Panc1 (cell line): ENCODE data around the gene PDK4. TPM values are rescaled to one million over a fixed set of nuclear protein-coding genes. Genes with fewer than 3 reads are reported as not detected.

ENCODE experiments used
- ATAC-seq: fragments of 200-7000 bp; cut with Tn5 transposase; 2 replicates; pipeline ENCODE4 v1.9.1; 2020; ENCODE audit warnings: mild to moderate bottlenecking, moderate library complexity
- BruUV-seq: library from RNA; stranded (reverse); fragments of 400-500 nt; replicated peaks from 2 replicates; lab custom pipeline; 2021; lab: Mats Ljungman, UMichigan
- CTCF ChIA-PET: fragments of 300-600 bp; sonication (Branson Sonifier 250); formaldehyde crosslinking; loops from one replicate; lab custom pipeline; 2022; ENCODE audit warnings: antibody characterized with exemption; lab: Charles Lee
- POLR2A ChIA-PET: fragments of 300-600 bp; sonication (Branson Sonifier 250); formaldehyde crosslinking; loops from one replicate; lab custom pipeline; 2022; ENCODE audit warnings: antibody characterized with exemption; lab: Charles Lee
- DNase-seq: peaks from one replicate; pipeline ENCODE4 v3.0.0-alpha.2; 2010; ENCODE audit warnings: low read depth, low spot score
- H3K27ac ChIP-seq: 2 replicates; pipeline ENCODE4 v1.5.1; 2011; ENCODE audit warnings: mild to moderate bottlenecking, low read length, inconsistent platforms
- H3K27me3 ChIP-seq: fragments of 200-500 bp; sonication (Bioruptor generic); 2 replicates; pipeline ENCODE4 v1.6.0; 2014; ENCODE audit warnings: low read length, inconsistent platforms; ENCODE audit not compliant: control insufficient read depth, insufficient read depth
- H3K36me3 ChIP-seq: fragments of 200-500 bp; sonication (Bioruptor generic); 2 replicates; pipeline ENCODE4 v1.5.1; 2014; ENCODE audit warnings: inconsistent platforms, mild to moderate bottlenecking, low read length, moderate library complexity; ENCODE audit not compliant: control insufficient read depth, insufficient read depth
- H3K4me1 ChIP-seq: 2 replicates; pipeline ENCODE4 v1.5.1; 2011; ENCODE audit warnings: inconsistent platforms, mild to moderate bottlenecking, low read length, moderate library complexity; ENCODE audit not compliant: control insufficient read depth, insufficient read depth
- H3K4me3 ChIP-seq, 2 experiments: 2 replicates each; pipeline ENCODE4 v1.5.1; 2011 to 2012; ENCODE audit warnings: low read depth in 2 of 2, low read length in 2 of 2, mild to moderate bottlenecking in 2 of 2, inconsistent platforms in 1 of 2, moderate library complexity in 1 of 2
- H3K9me3 ChIP-seq: fragments of 200-500 bp; sonication (Bioruptor generic); 2 replicates; pipeline ENCODE4 v1.5.1; 2014; ENCODE audit warnings: low read depth, mild to moderate bottlenecking, inconsistent platforms, low read length, moderate library complexity; ENCODE audit not compliant: control insufficient read depth, insufficient read depth
- POLR2AphosphoS5 ChIP-seq: IDR thresholded peaks from 2 replicates; pipeline ENCODE4 v1.6.1; 2012; ENCODE audit warnings: mild to moderate bottlenecking, low read depth, low read length, moderate library complexity
- SIN3A ChIP-seq: IDR thresholded peaks from 2 replicates; pipeline ENCODE4 v1.6.1; 2012; ENCODE audit warnings: low read depth, mild to moderate bottlenecking, low read length, moderate library complexity, borderline replicate concordance; ENCODE audit not compliant: insufficient read depth
- TCF7L2 ChIP-seq: IDR thresholded peaks from 2 replicates; pipeline ENCODE4 v1.6.1; 2011; ENCODE audit warnings: mild to moderate bottlenecking, low read depth, low read length, inconsistent platforms
- in situ Hi-C: cut with HindIII; loops from 2 replicates; pipeline ENCODE4 v1.10.0; 2016; ENCODE audit warnings: low sequenced_read_pairs, low pct_unique_long_range_greater_than_20kb
- intact Hi-C: fragments of 100-400 bp; cut with micrococcal nuclease; formaldehyde crosslinking; loops from one replicate; pipeline ENCODE4 v1.10.0; 2022; ENCODE audit not compliant: unreplicated experiment
- total RNA-seq: library from RNA; stranded (reverse); gene quantifications from one replicate; pipeline ENCODE4 v1.2.1, GENCODE V29; 2021; ENCODE audit not compliant: unreplicated experiment
- TF ChIP-seq, protein P1 (sequence below): fragments of 450-650 bp; IDR thresholded peaks from 2 replicates; pipeline ENCODE4 v1.5.1; 2017; ENCODE audit warnings: mild to moderate bottlenecking
- TF ChIP-seq, protein P2 (sequence below), 2 experiments: IDR thresholded peaks; 2 replicates each; pipeline ENCODE4 v1.6.1; 2011 to 2012; ENCODE audit warnings: low read depth in 2 of 2, control low read depth in 1 of 2, low read length in 1 of 2, mild to moderate bottlenecking in 1 of 2, moderate library complexity in 1 of 2; ENCODE audit not compliant: insufficient read depth in 1 of 2

PDK4 gene
- total RNA-seq, 1 experiment from 2014 or later, result 1.4 TPM

DNA sequence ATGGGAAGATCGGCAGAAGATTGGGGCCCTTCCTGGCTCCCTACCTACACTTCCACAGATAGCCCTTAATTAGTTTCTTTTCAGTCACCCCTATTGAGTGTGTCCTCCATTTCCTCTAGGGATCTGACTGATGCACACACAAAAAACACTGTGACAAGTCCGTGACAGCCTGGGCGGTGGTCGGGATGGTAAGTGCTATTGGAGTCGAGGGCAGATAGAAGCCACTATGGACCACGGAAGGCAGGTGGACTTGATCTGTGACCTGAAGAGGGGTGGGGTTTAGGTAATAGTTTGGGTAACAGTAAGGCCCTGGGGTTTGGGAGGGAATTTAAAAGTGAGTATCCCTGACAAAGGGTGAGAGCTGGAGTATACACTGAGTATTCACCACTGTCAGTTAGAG lies 53.0 kb downstream of the PDK4 start:
- in situ Hi-C loops, result no loop called here
- ATAC-seq (no peak), DNase-seq (no peak)
- CTCF ChIA-PET, result no interaction called here
- Histone ChIP-seq H3K27me3 (no peaks in the 10 kb centered on the region), H3K4me1 (no peaks in the 10 kb centered on the region), H3K36me3 (no peaks in the 10 kb centered on the region), H3K9me3 (no peaks in the 10 kb centered on the region), H3K27ac (no peak overlapping the region), H3K4me3 (no peak overlapping the region)
- POLR2A ChIA-PET, result no interaction called here
- intact Hi-C loops, result no loop called here
- TF ChIP-seq SIN3A, result no peak
- TF ChIP-seq, protein P1, sequence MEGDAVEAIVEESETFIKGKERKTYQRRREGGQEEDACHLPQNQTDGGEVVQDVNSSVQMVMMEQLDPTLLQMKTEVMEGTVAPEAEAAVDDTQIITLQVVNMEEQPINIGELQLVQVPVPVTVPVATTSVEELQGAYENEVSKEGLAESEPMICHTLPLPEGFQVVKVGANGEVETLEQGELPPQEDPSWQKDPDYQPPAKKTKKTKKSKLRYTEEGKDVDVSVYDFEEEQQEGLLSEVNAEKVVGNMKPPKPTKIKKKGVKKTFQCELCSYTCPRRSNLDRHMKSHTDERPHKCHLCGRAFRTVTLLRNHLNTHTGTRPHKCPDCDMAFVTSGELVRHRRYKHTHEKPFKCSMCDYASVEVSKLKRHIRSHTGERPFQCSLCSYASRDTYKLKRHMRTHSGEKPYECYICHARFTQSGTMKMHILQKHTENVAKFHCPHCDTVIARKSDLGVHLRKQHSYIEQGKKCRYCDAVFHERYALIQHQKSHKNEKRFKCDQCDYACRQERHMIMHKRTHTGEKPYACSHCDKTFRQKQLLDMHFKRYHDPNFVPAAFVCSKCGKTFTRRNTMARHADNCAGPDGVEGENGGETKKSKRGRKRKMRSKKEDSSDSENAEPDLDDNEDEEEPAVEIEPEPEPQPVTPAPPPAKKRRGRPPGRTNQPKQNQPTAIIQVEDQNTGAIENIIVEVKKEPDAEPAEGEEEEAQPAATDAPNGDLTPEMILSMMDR, result no peak
- TF ChIP-seq, protein P2, sequence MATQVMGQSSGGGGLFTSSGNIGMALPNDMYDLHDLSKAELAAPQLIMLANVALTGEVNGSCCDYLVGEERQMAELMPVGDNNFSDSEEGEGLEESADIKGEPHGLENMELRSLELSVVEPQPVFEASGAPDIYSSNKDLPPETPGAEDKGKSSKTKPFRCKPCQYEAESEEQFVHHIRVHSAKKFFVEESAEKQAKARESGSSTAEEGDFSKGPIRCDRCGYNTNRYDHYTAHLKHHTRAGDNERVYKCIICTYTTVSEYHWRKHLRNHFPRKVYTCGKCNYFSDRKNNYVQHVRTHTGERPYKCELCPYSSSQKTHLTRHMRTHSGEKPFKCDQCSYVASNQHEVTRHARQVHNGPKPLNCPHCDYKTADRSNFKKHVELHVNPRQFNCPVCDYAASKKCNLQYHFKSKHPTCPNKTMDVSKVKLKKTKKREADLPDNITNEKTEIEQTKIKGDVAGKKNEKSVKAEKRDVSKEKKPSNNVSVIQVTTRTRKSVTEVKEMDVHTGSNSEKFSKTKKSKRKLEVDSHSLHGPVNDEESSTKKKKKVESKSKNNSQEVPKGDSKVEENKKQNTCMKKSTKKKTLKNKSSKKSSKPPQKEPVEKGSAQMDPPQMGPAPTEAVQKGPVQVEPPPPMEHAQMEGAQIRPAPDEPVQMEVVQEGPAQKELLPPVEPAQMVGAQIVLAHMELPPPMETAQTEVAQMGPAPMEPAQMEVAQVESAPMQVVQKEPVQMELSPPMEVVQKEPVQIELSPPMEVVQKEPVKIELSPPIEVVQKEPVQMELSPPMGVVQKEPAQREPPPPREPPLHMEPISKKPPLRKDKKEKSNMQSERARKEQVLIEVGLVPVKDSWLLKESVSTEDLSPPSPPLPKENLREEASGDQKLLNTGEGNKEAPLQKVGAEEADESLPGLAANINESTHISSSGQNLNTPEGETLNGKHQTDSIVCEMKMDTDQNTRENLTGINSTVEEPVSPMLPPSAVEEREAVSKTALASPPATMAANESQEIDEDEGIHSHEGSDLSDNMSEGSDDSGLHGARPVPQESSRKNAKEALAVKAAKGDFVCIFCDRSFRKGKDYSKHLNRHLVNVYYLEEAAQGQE (IDR thresholded peaks at IDR 0.05; ENCODE audit: insufficient read depth in 1 of 2, low read depth in 2 of 2, low read length in 1 of 2), result no peak
- TF ChIP-seq POLR2AphosphoS5, result no peak
- TF ChIP-seq TCF7L2, result no peak
- no TSS peak for BruUV-seq

DNA sequence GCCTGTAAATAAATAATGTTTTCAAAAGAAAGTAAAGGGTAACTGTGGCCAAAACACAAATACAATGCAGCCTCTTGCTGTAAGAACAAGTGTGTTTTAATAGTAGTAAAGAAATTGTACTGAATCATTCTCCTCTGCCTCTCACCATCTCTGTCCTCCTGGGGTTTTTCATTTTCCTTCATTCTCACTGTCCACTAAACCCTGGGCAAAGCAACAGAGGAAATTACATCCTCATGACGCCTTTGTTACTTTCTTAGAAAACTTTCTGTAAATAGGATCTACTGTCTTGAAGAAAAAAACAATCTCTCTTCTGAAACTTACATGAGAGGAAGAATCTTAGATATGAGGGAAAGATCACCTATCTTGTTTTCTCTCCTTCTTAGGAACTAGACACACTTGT lies 56.0 kb downstream of the PDK4 start:
- in situ Hi-C loops, result no loop called here
- no peak for DNase-seq
- Histone ChIP-seq H3K27ac (no peak overlapping the region), H3K9me3 (no peaks in the 10 kb centered on the region), H3K4me1 (no peaks in the 10 kb centered on the region), H3K36me3 (no peaks in the 10 kb centered on the region), H3K27me3 (peaks cover 3% of the 10 kb centered on the region; the same call in 1 of the 2 replicates), H3K4me3 (no peak overlapping the region)
- ChIA-PET CTCF (no interaction called here), POLR2A (interaction anchor here (0.7 kb wide), 1 partner anchor 945 kb away, joined by 3 read pairs; no protein-coding TSS in a partner anchor)
- intact Hi-C loops, result no loop called here
- TF ChIP-seq POLR2AphosphoS5 (no peak), SIN3A (no peak), TCF7L2 (no peak)
- TF ChIP-seq, protein P2 (IDR thresholded peaks at IDR 0.05; ENCODE audit: insufficient read depth in 1 of 2, low read depth in 2 of 2, low read length in 1 of 2), result no peak
- TF ChIP-seq, protein P1, result no peak
- BruUV-seq, result no TSS peak
- ATAC-seq, result no peak
